SK-N-SH (cell line): ENCODE data around the gene KIAA0513. TPM values are rescaled to one million over a fixed set of nuclear protein-coding genes. Genes with fewer than 3 reads are reported as not detected.
A peak's percentile ranks its signal among the peaks of the same experiment; 100 is the strongest.

Experiments
- CTCF ChIA-PET: fragments of 300-600, 350-600 bp; formaldehyde crosslinking; extraction: SDS; loops from one replicate; lab custom pipeline; 2021; lab: Yijun Ruan, JAX
- POLR2A ChIA-PET: fragments of 350-600 bp; sonication (Branson Sonifier 250); formaldehyde crosslinking; extraction: SDS; loops from one replicate; lab custom pipeline; 2020; ENCODE audit warnings: antibody characterized with exemption, inconsistent platforms; lab: Yijun Ruan, JAX
- DNase-seq: peaks from one replicate; pipeline ENCODE4 v3.0.0; 2012
- H2AFZ ChIP-seq: fragments of 200-600 bp; sonication (generic); 2 replicates; pipeline ENCODE4 v1.8.1; 2016; ENCODE audit warnings: antibody characterized with exemption, mild to moderate bottlenecking, low read depth
- H3F3A ChIP-seq: fragments of 200-600 bp; sonication (generic); replicated peaks from 2 replicates; pipeline ENCODE3; 2016; ENCODE audit warnings: antibody characterized with exemption, mild to moderate bottlenecking; ENCODE audit not compliant: insufficient read depth
- H3K27ac ChIP-seq, 2 experiments: fragments of 200-500 bp in 1 of 2; fragments of 200-600 bp in 1 of 2; sonication (Bioruptor generic) in 1 of 2; sonication (generic), shearing (Covaris generic) in 1 of 2; 2 replicates each; pipeline versions ENCODE4 v1.5.1 to v1.6.1; 2014 to 2016; ENCODE audit warnings: low read depth in 2 of 2, inconsistent platforms in 1 of 2, low read length in 1 of 2, mild to moderate bottlenecking in 1 of 2, mixed read lengths in 1 of 2
- H3K27me3 ChIP-seq: fragments of 200-600 bp; sonication (generic), shearing (Covaris generic); 2 replicates; pipeline ENCODE4 v1.6.1; 2016; ENCODE audit warnings: mixed run types; ENCODE audit not compliant: insufficient read depth
- H3K36me3 ChIP-seq, 2 experiments: fragments of 200-500 bp in 1 of 2; fragments of 200-600 bp in 1 of 2; sonication (Bioruptor generic) in 1 of 2; sonication (generic) in 1 of 2; replicated peaks in 1 of 2; 2 replicates each; pipeline versions ENCODE3 to v1.5.1; 2014 to 2016; ENCODE audit warnings: low read length in 1 of 2, mild to moderate bottlenecking in 1 of 2; ENCODE audit not compliant: insufficient read depth in 2 of 2, control insufficient read depth in 1 of 2
- H3K4me1 ChIP-seq, 2 experiments: fragments of 200-500 bp in 1 of 2; fragments of 200-600 bp in 1 of 2; sonication (Bioruptor generic) in 1 of 2; sonication (generic), shearing (Covaris generic) in 1 of 2; 2 replicates each; pipeline versions ENCODE4 v1.5.1 to v1.6.1; 2014 to 2016; ENCODE audit warnings: low read depth in 1 of 2, low read length in 1 of 2, mixed run types in 1 of 2; ENCODE audit not compliant: insufficient read depth in 2 of 2, control insufficient read depth in 1 of 2
- H3K4me2 ChIP-seq: fragments of 200-600 bp; sonication (generic), shearing (Covaris generic); 2 replicates; pipeline ENCODE4 v1.6.1; 2017; ENCODE audit warnings: mixed run types
- H3K4me3 ChIP-seq, 2 experiments: fragments of 200-500 bp in 1 of 2; fragments of 200-600 bp in 1 of 2; sonication (Bioruptor generic) in 1 of 2; sonication (generic), shearing (Covaris generic) in 1 of 2; 2 replicates each; pipeline versions ENCODE4 v1.5.1 to v1.8.1; 2014 to 2016; ENCODE audit warnings: low read depth in 2 of 2, inconsistent platforms in 1 of 2, low read length in 1 of 2, mild to moderate bottlenecking in 1 of 2, mixed read lengths in 1 of 2, moderate library complexity in 1 of 2
- H3K79me2 ChIP-seq: fragments of 200-600 bp; sonication (generic); 2 replicates; pipeline ENCODE4 v1.8.1; 2017; ENCODE audit warnings: mild to moderate bottlenecking; ENCODE audit not compliant: insufficient read depth
- H3K9ac ChIP-seq: fragments of 200-600 bp; sonication (generic); 2 replicates; pipeline ENCODE4 v1.6.1; 2017; ENCODE audit warnings: mixed run types
- H3K9me2 ChIP-seq: fragments of 200-600 bp; sonication (generic); 2 replicates; pipeline ENCODE4 v1.6.1; 2017; ENCODE audit warnings: mixed run types
- H3K9me3 ChIP-seq: fragments of 200-600 bp; sonication (generic); 2 replicates; pipeline ENCODE4 v1.6.1; 2017; ENCODE audit warnings: mixed run types, mild to moderate bottlenecking, moderate library complexity
- H4K20me1 ChIP-seq: fragments of 200-600 bp; sonication (generic); 2 replicates; pipeline ENCODE4 v1.6.1; 2017; ENCODE audit warnings: mild to moderate bottlenecking, mixed run types; ENCODE audit not compliant: insufficient read depth
- ELF1 ChIP-seq: IDR thresholded peaks from 2 replicates; pipeline ENCODE4 v1.4.0; 2012
- MAX ChIP-seq: IDR thresholded peaks from 2 replicates; pipeline ENCODE4 v1.4.0; 2012; ENCODE audit warnings: low read depth
- NRF1 ChIP-seq: IDR thresholded peaks from 2 replicates; pipeline ENCODE4 v1.6.1; 2012; ENCODE audit warnings: low read depth, mild to moderate bottlenecking, low read length
- RCOR1 ChIP-seq: fragments of 150-350 bp; IDR thresholded peaks from 2 replicates; pipeline ENCODE4 v1.6.1; 2017; ENCODE audit warnings: antibody characterized with exemption, low read length
- TAF1 ChIP-seq: IDR thresholded peaks from 2 replicates; pipeline ENCODE4 v1.6.1; 2012; ENCODE audit warnings: low read depth, mild to moderate bottlenecking, low read length, moderate library complexity, borderline replicate concordance
- TCF12 ChIP-seq: IDR thresholded peaks from 2 replicates; pipeline ENCODE4 v1.4.0; 2012
- TEAD4 ChIP-seq: IDR thresholded peaks from 2 replicates; pipeline ENCODE4 v1.4.0; 2012; ENCODE audit warnings: mild to moderate bottlenecking, borderline replicate concordance; ENCODE audit not compliant: insufficient read depth
- USF1 ChIP-seq: IDR thresholded peaks from 2 replicates; pipeline ENCODE4 v1.4.0; 2012; ENCODE audit warnings: low read depth, borderline replicate concordance
- USF2 ChIP-seq: fragments of 150-350 bp; IDR thresholded peaks from 2 replicates; pipeline ENCODE4 v1.6.1; 2017; ENCODE audit warnings: antibody characterized with exemption, low read length, low read depth, borderline replicate concordance
- YY1 ChIP-seq: IDR thresholded peaks from 2 replicates; pipeline ENCODE4 v1.4.0; 2012; ENCODE audit warnings: low read depth, mild to moderate bottlenecking
- WGBS: methylation state at CpG from one replicate; pipeline ENCODE4 v1.1.6; 2017; ENCODE audit warnings: low lambda C conversion rate; 5-methylcytosine and 5-hydroxymethylcytosine counted together
- polyA plus RNA-seq, 3 experiments: library from polyadenylated mRNA; depleted of rRNA; stranded (reverse); fragments of >200 nt; gene quantifications; 2 replicates each; pipeline ENCODE4 v1.2.3, GENCODE V29; 2012
- TF ChIP-seq, protein P1 (sequence below): fragments of 200-600 bp; sonication (generic); IDR thresholded peaks from 2 replicates; pipeline ENCODE4 v1.6.1; 2017; ENCODE audit warnings: antibody characterized with exemption, mild to moderate bottlenecking, moderate library complexity
- TF ChIP-seq, protein P2 (sequence below): fragments of 150-350 bp; IDR thresholded peaks from 2 replicates; pipeline ENCODE4 v1.6.1; 2016; ENCODE audit warnings: mild to moderate bottlenecking, low read depth, low read length

Gene KIAA0513
- polyA plus RNA-seq, 1 of the 3 experiments (the other 2 are of a cell fraction) = 6.5 TPM

DNA sequence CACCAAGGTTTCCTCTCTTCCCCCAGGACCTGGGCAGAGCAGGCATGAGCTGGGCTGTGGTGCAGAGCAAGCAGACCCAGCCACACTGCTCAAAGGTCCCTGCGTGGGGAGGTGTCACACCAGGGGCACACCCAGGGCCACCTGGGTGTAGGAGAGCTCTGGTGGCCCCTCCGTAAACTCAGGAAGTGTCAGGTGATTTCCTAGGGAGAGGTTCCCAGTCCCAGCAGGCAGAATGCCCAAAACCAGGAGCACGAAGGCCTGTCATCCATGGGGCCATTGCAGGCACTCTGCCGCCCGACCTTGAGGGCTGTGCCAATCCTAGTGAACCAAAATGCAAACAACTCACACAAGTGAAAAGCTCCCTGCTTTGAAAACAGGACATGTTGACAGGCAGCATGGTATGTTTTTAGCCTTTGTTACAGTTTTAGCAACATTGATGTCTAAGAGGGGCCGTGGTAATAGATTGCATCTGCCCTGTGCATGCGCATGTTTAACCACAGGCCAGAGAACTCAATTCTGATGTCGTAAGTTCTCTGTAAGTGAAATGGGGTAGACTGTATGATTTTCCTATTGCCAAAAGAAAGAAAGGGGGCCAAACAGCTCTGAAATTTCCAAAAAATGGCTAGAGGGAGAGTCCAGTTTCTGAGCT is 63.4 kb downstream of the KIAA0513 start:
- Histone ChIP-seq H3K36me3 (no peaks in the 10 kb centered on the region), H3K4me3 (no peak overlapping the region), H2AFZ (no peak overlapping the region), H3K9ac (no peak overlapping the region), H3K9me2 (no peaks in the 10 kb centered on the region), H3K27ac (no peak overlapping the region), H4K20me1 (no peaks in the 10 kb centered on the region), H3K4me1 (peaks cover 0 to 11% of the 10 kb centered on the region in 2 experiments; a peak in 1 of 4 replicates), H3K27me3 (no peaks in the 10 kb centered on the region; the same call in 1 of the 2 replicates), H3K4me2 (no peak overlapping the region), H3K9me3 (no peaks in the 10 kb centered on the region), H3F3A (no peaks in the 10 kb centered on the region), H3K79me2 (no peaks in the 10 kb centered on the region)
- ChIA-PET CTCF (interaction anchor here (0.5 to 2.6 kb wide), 4 partner anchors 14 to 120 kb away, joined by 3 to 12 read pairs (median 3); no protein-coding TSS in a partner anchor), POLR2A (interaction anchor here (0.6 kb wide), 1 partner anchor 26 kb away, joined by 3 read pairs; no protein-coding TSS in a partner anchor)
- TF ChIP-seq YY1 (no peak), RCOR1 (no peak), NRF1 (no peak)
- TF ChIP-seq, protein P1, sequence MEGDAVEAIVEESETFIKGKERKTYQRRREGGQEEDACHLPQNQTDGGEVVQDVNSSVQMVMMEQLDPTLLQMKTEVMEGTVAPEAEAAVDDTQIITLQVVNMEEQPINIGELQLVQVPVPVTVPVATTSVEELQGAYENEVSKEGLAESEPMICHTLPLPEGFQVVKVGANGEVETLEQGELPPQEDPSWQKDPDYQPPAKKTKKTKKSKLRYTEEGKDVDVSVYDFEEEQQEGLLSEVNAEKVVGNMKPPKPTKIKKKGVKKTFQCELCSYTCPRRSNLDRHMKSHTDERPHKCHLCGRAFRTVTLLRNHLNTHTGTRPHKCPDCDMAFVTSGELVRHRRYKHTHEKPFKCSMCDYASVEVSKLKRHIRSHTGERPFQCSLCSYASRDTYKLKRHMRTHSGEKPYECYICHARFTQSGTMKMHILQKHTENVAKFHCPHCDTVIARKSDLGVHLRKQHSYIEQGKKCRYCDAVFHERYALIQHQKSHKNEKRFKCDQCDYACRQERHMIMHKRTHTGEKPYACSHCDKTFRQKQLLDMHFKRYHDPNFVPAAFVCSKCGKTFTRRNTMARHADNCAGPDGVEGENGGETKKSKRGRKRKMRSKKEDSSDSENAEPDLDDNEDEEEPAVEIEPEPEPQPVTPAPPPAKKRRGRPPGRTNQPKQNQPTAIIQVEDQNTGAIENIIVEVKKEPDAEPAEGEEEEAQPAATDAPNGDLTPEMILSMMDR = no peak
- TF ChIP-seq, protein P2, sequence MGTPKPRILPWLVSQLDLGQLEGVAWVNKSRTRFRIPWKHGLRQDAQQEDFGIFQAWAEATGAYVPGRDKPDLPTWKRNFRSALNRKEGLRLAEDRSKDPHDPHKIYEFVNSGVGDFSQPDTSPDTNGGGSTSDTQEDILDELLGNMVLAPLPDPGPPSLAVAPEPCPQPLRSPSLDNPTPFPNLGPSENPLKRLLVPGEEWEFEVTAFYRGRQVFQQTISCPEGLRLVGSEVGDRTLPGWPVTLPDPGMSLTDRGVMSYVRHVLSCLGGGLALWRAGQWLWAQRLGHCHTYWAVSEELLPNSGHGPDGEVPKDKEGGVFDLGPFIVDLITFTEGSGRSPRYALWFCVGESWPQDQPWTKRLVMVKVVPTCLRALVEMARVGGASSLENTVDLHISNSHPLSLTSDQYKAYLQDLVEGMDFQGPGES = no peak
- 80% methylated on average over 8 of the region's 8 CpGs for WGBS
- peak; percentile 26 for DNase-seq

GRCh38 chr16:85091522-85091910 is 63.9 kb downstream of the KIAA0513 start:
- Histone ChIP-seq H3K9ac (no peak overlapping the region), H3K9me2 (no peaks in the 10 kb centered on the region), H3K36me3 (no peaks in the 10 kb centered on the region), H2AFZ (no peak overlapping the region), H3K79me2 (no peaks in the 10 kb centered on the region), H3K4me1 (peaks cover 0 to 11% of the 10 kb centered on the region in 2 experiments; a peak in 1 of 4 replicates), H3F3A (no peaks in the 10 kb centered on the region), H3K27ac (no peak overlapping the region)
- peak; percentile 26 for DNase-seq
- POLR2A ChIA-PET = no interaction called here
- 93% methylated on average over 7 of the region's 7 CpGs for WGBS
- TF ChIP-seq, protein P1 = no peak
- TF ChIP-seq ELF1 (no peak), USF2 (no peak), TCF12 (no peak), MAX (no peak), USF1 (no peak), TAF1 (no peak), TEAD4 (no peak)
- TF ChIP-seq, all 33 proteins: peak for 0
- Histone ChIP-seq H4K20me1 (no peaks in the 10 kb centered on the region), H3K4me2 (no peak overlapping the region), H3K27me3 (peaks cover 4% of the 10 kb centered on the region; the same call in 1 of the 2 replicates), H3K4me3 (no peak overlapping the region), H3K9me3 (no peaks in the 10 kb centered on the region)
- CTCF ChIA-PET = interaction anchor here (0.5 to 2.6 kb wide), 5 partner anchors 13 to 120 kb away, joined by 3 to 12 read pairs (median 3); no protein-coding TSS in a partner anchor
